AG04450 (cell line): ENCODE data around the gene C2CD2L. TPM values are rescaled to one million over a fixed set of nuclear protein-coding genes. Genes with fewer than 3 reads are reported as not detected.

Experiments used
- CTCF ChIA-PET: fragments of 300-600, 350-600 bp; formaldehyde crosslinking; extraction: SDS; loops from one replicate; lab custom pipeline; 2022; ENCODE audit warnings: antibody characterized with exemption, inconsistent platforms; lab: Charles Lee
- POLR2A ChIA-PET: fragments of 350-600 bp; formaldehyde crosslinking; extraction: SDS; loops from one replicate; lab custom pipeline; 2021; ENCODE audit warnings: antibody characterized with exemption, inconsistent platforms; lab: Yijun Ruan, JAX
- DNase-seq: peaks from one replicate; pipeline ENCODE4 v3.0.0-alpha.2; 2011; ENCODE audit warnings: low read depth, low spot score
- H3K27ac ChIP-seq: one replicate; pipeline ENCODE4 v1.5.1; 2012; ENCODE audit warnings: low read depth, low read length, control low read depth
- H3K27me3 ChIP-seq: one replicate; pipeline ENCODE4 v1.6.0; 2012; ENCODE audit warnings: low read length; ENCODE audit not compliant: control insufficient read depth, insufficient read depth
- H3K4me3 ChIP-seq: 2 replicates; pipeline ENCODE4 v1.5.1; 2011; ENCODE audit warnings: mild to moderate bottlenecking, low read depth, low read length, control low read depth
- H3K9me3 ChIP-seq: 2 replicates; pipeline ENCODE4 v1.5.1; 2012; ENCODE audit warnings: low read length; ENCODE audit not compliant: control insufficient read depth, insufficient read depth
- CTCF ChIP-seq: IDR thresholded peaks from 2 replicates; pipeline ENCODE4 v1.5.1; 2011; ENCODE audit warnings: low read depth, low read length, control low read depth, inconsistent platforms
- polyA plus RNA-seq: library from polyadenylated mRNA; depleted of rRNA; stranded (reverse); fragments of >200 nt; gene quantifications from 2 replicates; pipeline ENCODE4 v1.2.3, GENCODE V29; 2011

Gene C2CD2L
- polyA plus RNA-seq, 1 experiment, result 2.8 TPM

GRCh38 chr11:119092880-119093842 is 14.0 kb upstream of the C2CD2L start:
- Histone ChIP-seq H3K27me3 (no peaks in the 10 kb centered on the region), H3K9me3 (no peaks in the 10 kb centered on the region; the same call in 1 of the 2 replicates), H3K4me3 (peak overlapping the region; percentile 76), H3K27ac (peak overlapping the region; percentile 39)
- CTCF ChIA-PET, result interaction anchor here (1.3 to 1.9 kb wide), 3 partner anchors 9 to 104 kb away, joined by 3 to 16 read pairs (median 4); partner anchors contain the start of gene DPAGT1
- POLR2A ChIA-PET, result interaction anchor here (2.5 to 2.8 kb wide), 3 partner anchors 8 to 244 kb away, joined by 23 to 49 read pairs (median 27); partner anchors contain the start of genes C2CD2L and HMBS
- no peak for DNase-seq
- TF ChIP-seq CTCF, result no peak

- POLR2A ChIA-PET, result interaction anchor here (0.6 to 2.8 kb wide), 13 partner anchors 8 to 381 kb away, joined by 3 to 49 read pairs (median 4); partner anchors contain the start of genes C2CD2L, CBL, DPAGT1 and HINFP
- DNase-seq, result no peak
- Histone ChIP-seq H3K9me3 (no peaks in the 10 kb centered on the region; the same call in 1 of the 2 replicates), H3K27ac (peak overlapping the region; percentile 70), H3K27me3 (no peaks in the 10 kb centered on the region), H3K4me3 (peak overlapping the region; percentile 76)
- TF ChIP-seq CTCF, result no peak
- CTCF ChIA-PET, result interaction anchor here (0.6 to 1.9 kb wide), 14 partner anchors 9 to 405 kb away, joined by 3 to 16 read pairs (median 3); partner anchors contain the start of gene HMBS
Measured at GRCh38 chr11:119093942-119094815, 13.0 kb upstream of the C2CD2L start.

- POLR2A ChIA-PET, result interaction anchor here (0.6 to 2.8 kb wide), 12 partner anchors 9 to 380 kb away, joined by 3 to 49 read pairs (median 4); partner anchors contain the start of genes C2CD2L, CBL, HINFP and HMBS
- no peak for DNase-seq
- Histone ChIP-seq H3K27ac (peak overlapping the region; percentile 70), H3K27me3 (no peaks in the 10 kb centered on the region), H3K4me3 (peak overlapping the region; percentile 76), H3K9me3 (no peaks in the 10 kb centered on the region; the same call in 1 of the 2 replicates)
- peak; percentile 68 for TF ChIP-seq CTCF
- CTCF ChIA-PET, result interaction anchor here (0.6 to 1.9 kb wide), 15 partner anchors 10 to 405 kb away, joined by 3 to 16 read pairs (median 3); partner anchors contain the start of gene HMBS
Measured at GRCh38 chr11:119094816-119095065, 12.4 kb upstream of the C2CD2L start.

GRCh38 chr11:119095066-119095880 is 11.9 kb upstream of the C2CD2L start:
- H3K27me3 ChIP-seq, result no peaks in the 10 kb centered on the region
- peak overlapping the region; percentile 76 for H3K4me3 ChIP-seq
- DNase-seq, result peak; percentile 100
- TF ChIP-seq CTCF, result no peak
- no peaks in the 10 kb centered on the region; the same call in 1 of the 2 replicates for H3K9me3 ChIP-seq
- ChIA-PET POLR2A (interaction anchor here (0.6 to 2.8 kb wide), 12 partner anchors 10 to 380 kb away, joined by 3 to 49 read pairs (median 5); partner anchors contain the start of genes C2CD2L, CBL, HINFP and HMBS), CTCF (interaction anchor here (0.6 to 1.9 kb wide), 12 partner anchors 10 to 243 kb away, joined by 3 to 16 read pairs (median 3); partner anchors contain the start of genes CBL and HMBS)
- peak overlapping the region; percentile 70 for H3K27ac ChIP-seq
